ENCODE measurements around the gene CPEB3.

- TF ChIP-seq CTCF (IDR thresholded peaks at IDR 0.05) (no peak), EHMT2 (IDR thresholded peaks at IDR 0.05; ENCODE audit: low read depth) (no peak), REST (IDR thresholded peaks at IDR 0.05) (no peak), EP300 (IDR thresholded peaks at IDR 0.05) (no peak), POLR2A (IDR thresholded peaks at IDR 0.05; ENCODE audit: low read length) (no peak), SREBF2 (IDR thresholded peaks at IDR 0.05) (no peak), BHLHE40 (IDR thresholded peaks at IDR 0.05; ENCODE audit: low read depth, low read length) (no peak), RFX5 (IDR thresholded peaks at IDR 0.05) (no peak)
Observed at GRCh38 chr10:92005978-92006377, 284.9 kb downstream of the CPEB3 start.
